HG03575 (cell line): Measurements from ENCODE around the gene RAP2B.
"Not testable (repeated sequence)": the region's sequence is repeated elsewhere in the genome, so short reads cannot be mapped to it uniquely, and the experiment has no call there.

Experiments
- ATAC-seq: cut with Tn5 transposase; IDR thresholded peaks from one replicate; pipeline ENCODE4 v1.9.1; 2021; ENCODE audit not compliant: unreplicated experiment, insufficient number of reproducible peaks, low FRiP score; ENCODE audit errors: extremely low read depth

RAP2B gene

DNA sequence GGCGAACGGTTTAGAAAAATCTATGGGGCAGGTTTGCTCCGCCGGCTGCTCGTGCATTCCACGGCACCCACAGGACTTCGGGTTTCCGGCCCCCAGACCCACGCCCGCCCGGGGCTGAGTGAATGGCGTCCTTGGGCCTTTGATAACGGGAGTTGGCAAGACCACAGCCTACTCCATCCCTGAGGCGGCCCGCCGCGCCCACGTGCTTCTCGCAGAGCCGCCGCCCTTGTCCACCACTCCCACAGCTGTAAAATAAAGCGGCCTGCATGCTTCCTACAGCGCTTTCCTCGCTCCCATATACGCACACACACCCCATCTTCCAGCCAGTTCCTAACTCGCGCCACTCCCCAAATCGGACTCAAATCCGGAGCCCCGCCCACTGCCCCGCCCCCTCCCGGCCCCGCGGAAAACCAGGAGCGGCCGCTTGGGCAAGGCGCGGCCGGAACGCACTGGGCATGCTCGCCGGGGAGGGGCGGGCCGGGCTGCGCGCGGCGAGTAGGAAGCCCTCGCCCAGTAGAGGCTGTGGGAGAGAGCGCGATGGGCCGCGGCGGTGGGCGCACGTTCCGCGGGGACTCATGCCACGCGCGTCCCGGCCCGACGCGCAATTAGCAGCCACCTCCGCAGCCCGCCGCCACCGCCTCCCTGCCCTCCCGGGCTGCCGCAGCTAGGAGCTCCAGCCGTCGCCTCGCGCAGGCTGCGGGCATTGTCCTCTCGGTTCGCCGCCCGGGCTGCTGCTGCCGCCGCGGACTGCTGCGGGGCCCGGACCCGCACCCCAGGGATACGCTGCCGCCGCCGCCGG is at the start of gene RAP2B:
TSS of gene RAP2B (plus strand) at position 513 of the 799 bp plus-strand sequence. CDS start 468 bp downstream, outside the sequence.
- ATAC-seq, result no peak

DNA sequence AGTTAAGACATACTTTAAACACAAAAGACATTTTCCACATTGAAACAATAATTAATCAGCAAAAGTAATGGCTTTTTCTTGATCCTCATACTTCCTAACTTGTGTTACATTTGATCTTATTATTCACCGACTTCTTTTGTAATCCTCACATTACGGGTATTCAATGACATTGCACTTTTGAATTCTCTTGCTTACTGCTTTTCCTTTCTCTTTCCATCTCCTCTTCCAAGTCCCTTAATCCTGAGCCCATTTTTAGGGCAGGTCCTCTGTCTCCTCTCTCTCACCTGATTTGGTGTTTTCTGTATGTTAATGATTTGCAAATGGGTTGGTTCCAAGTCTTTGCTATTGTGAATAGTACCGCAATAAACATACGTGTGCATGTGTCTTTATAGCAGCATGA is 48.5 kb upstream of the RAP2B start:
- ATAC-seq, result no peak

DNA sequence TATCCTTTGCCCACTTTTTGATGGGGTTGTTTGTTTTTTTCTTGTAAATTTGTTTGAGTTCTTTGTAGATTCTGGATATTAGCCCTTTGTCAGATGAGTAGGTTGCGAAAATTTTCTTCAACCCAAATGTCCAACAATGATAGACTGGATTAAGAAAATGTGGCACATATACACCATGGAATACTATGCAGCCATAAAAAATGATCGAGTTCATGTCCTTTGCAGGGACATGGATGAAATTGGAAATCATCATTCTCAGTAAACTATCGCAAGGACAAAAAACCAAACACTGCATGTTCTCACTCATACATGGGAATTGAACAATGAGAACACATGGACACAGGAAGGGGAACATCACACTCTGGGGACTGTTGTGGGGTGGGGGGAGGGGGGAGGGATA is 47.8 kb upstream of the RAP2B start:
- ATAC-seq, result not testable (repeated sequence)

DNA sequence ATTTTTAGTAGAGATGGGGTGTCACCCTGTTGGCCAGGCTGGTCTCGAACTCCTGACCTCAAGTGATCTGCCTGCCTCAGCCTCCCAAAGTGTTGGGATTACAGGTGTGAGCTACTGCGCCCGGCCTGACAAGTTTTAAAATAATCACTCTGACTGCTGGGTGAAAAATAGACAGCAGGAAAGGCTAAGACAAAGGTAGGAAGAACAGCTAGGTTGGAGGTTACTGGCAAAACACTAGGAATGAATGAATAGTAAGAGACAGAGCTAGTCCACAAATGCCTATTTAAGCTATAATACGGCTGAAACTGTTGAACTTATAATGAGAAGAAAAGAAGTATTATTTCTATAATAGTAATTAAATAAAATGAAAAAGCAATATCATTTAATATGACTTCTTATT is 46.7 kb upstream of the RAP2B start:
- no peak for ATAC-seq

DNA sequence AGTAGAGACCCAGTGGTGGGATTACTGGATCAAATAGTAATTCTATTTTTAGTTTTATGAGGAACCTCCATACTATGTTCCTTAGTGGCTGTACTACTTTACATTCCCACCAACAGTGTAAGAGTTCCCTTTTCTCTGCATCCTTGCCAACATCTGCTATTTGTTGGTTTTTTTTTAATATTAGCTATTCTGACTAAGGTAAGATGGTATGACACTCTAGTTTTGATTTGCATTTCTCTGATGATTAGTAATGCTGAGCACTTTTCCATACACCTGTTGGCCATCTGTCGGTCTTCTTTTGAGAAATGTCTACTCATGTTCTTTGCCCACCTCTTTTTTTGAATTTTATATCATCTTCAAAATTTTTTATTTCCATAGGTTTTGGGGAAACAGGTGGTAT is 34.2 kb upstream of the RAP2B start:
- ATAC-seq, result no peak

DNA sequence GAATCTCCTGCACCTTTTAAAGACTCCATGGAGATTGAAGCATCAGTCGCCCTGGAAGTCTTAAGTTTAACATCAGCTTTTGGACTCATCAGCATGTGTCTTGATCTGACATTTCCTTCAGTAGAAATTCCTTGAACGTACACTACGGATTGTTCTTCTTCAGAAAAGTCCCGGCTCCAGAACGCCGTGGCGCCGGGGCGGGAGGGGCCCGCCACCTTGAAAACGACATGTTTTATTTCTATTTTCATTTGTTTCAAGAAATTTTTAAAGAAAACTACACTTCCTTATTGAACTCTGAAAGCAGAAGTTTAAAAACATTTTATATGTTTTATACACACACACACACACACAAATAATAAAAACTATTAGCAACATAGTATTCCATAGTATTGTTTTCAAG is 32.6 kb upstream of the RAP2B start:
- ATAC-seq, result no peak

DNA sequence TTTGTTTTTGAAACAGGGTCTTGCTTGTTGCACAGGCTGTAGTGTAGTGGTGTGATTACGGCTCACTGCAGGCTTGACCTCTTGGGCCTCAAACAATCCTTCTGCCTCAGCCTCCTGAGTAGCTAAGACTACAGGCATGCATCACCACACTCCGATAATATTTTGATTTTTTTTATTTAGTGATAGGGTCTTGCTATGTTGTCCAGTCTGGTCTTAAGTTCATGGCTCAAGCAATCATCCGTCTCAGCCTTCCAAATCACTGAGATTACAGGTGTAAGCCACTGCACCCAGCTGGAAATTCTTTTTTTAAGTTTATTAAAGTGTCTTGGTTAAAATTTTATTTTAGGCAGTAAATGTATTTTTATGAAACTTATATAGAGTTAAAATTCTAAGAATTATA is 32.2 kb upstream of the RAP2B start:
- ATAC-seq, result no peak

DNA sequence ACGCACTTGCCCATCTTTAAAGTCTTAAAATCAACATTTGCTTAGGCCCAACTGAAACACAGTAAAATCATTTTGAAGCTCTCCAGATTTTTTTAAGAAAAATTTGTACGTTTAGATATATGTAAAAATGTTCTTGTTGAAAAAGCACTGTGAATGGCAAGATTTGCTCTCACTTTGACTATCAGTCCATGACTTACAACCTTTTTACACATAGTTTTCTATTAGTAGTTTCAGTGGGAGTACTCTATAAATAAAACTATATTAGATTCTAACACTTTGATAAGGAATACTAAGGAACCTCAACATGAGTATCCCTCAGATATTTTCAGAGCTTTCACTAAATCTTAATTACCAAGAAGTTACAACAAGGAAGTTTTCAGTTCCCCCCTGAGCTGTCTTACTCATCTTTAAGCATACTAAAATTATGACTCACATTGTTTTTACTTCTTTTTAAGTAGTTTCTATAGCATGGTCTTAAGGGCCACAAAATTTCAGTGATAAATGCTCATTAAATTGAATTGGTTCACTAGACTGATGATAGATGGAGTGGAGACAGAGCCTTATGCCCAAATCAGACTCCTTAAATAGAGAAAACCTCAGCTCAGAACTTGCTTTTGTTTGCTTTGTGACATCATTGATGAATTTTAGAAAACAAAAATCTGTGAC is 31.6 kb upstream of the RAP2B start:
- peak; percentile 91 for ATAC-seq

DNA sequence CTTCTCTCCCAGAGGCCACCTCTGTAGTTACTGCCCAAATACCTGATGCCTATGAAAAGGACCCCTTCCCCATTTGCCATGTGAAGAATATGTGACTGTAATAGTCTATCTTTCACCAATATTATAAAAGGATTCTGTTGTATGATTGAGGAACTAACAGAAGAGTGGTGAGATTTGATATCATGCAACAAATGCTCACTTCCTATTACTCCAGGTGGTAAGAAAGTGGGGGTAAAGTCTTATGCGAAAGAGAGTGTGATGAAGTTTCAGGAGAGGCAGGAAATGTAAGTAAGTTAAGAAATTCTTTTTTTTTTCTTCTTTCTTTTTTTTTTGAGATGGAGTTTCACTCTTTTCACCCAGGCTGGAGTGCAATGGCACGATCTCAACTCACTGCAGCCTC is 24.4 kb upstream of the RAP2B start:
- no peak for ATAC-seq

DNA sequence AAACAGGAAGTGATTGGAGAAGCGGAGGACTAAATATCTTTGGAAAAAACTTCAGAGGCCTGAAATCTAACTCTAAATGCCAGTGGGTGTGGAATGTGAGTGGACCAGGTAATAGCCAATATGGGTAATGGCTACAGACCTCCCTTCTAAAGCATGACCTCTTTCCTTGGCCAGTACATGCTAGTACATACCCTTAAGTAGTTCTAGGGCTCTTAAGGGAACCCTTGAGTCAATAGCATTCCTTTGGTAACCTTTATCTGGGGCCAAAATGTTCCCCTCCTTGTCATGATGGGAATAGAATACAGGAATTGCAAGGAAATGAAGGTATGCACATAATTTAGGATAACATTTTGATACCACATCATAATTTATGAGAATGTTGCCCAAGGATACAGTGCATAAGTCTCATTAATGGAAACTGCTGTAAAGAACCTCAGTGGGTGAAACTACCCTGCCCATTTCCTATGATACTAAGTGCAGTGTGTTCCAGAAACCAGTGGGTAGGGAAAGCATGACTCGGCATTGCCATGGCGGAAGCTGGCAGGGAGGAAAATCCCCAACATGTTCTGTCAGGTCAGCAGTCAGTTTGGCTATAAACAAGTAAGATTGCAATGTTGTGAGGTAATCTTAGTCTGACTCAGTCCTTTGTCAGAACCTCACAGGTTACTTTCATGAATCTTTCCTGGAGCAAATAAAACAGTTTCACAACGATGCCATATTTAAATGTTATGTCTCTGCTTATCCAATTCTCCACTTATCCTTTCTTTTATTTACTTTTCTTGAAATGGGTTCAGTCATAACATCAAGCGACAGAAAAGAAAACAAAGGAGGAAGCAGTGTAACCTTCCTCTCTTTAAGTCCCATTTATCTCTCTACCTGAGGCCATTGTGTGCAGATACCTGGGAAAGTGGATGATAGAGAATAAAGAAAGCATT is 23.5 kb upstream of the RAP2B start:
- ATAC-seq, result peak; percentile 75

DNA sequence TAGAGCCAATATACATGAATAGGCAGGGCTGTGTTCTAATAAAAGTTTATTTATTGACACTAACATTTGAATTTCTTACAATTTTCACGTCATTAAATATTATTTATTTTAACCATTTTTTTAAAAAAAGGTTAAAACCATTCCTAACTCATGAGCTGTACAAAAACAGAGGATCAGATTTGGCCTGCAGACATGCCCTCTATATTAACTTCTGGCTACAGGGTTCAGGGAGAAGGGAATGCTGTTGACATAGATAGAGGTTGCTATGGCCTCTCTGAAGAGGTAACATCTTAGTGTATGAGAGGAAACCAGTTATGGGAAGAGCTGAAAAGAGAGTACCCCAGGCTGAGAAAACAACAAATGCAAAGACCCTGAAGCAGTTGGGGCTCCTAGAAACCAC is 19.1 kb upstream of the RAP2B start:
- no peak for ATAC-seq

DNA sequence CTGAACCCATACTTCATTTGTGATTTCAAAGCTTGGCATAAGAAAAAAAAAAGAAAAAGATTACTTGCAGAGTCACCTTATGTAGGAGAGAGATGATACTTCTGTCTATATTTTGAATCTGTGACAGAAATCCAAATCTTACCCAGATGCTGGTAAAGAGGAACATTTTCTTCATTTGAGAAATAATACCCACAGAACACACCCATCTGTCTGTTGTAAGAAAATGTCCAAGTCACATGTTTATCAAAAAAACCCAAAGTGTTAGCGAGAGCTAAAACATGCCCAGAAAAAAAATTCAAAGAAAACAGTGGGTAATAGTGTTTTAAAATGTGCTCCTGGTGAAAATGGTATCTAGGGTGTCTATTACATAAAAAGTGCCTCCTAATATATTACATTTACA is 18.0 kb upstream of the RAP2B start:
- ATAC-seq, result no peak

DNA sequence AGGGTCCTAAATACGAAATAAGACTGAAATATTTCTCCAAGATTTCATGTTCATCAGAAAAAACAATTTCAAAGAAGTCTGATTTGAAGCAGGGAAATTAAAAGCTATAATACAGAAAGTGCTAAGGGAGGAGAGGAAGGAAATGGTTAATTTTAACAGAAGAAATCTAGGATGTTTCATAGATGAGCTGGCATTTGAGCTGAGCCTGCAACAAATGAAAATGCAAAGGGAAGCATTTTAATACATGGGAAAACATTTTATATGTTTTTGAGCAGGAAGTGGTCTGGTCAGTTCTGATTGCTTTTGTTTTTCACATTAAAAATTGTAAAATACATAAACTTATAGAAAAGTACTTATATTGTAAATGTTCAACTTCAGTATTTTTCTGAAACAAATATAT is 17.2 kb upstream of the RAP2B start:
- no peak for ATAC-seq

DNA sequence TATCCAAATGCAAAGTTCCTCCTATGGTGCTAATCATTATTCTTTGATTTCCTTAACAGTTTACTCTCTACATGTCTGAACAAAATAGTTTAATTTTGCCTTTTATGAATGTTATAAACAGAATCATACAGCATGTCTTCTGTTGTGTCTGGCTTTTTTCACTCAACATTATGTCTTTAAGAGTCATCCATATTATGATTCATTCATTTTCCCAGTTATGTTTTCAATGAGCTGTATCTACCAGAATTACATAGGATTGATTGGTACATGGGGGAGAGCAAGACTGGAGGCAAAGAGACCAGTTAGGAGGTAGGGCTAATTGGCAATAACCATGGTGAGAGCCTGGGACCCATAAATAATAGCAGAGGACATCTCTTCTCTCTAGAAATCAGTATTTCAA is 16.6 kb upstream of the RAP2B start:
- no peak for ATAC-seq

DNA sequence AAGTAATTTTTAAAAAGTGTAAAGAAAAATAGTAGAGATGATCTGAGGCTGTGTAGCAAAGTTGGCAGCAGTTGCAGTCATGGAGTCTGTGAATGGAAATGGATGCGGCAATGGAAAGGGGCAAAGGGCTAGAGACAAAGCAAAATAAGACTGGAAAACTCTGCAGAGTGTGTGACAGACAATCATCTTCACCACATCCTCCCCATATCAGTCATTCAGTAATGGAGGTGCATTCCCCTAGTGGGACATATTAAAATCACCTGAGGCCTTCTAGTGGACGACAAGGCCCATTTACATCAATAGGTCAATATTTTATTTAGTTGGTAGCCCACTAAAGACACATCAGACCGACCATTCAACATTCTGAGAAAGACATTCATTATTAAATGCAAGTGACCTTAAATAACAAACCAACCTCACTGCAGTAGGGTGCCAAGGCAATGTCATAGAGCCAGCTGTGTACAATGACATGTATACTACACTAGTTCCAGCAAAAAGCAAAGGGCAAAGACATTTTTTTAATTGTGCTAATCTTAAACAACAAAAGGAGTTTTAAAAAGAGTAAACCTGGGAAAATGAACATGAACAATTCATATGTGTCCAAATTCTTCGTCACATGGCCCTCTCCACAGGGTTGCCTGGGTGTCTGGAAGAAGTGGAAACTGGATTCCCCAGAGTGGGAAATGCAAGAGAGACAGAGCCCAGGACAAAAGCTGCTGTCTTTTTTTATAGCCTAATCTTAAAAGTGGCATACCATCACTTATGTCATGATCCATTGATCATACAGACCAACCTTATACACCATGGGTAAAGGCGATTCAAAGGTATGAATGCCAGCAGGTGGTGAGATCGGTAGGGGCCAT is 15.6 kb upstream of the RAP2B start:
- ATAC-seq, result no peak

DNA sequence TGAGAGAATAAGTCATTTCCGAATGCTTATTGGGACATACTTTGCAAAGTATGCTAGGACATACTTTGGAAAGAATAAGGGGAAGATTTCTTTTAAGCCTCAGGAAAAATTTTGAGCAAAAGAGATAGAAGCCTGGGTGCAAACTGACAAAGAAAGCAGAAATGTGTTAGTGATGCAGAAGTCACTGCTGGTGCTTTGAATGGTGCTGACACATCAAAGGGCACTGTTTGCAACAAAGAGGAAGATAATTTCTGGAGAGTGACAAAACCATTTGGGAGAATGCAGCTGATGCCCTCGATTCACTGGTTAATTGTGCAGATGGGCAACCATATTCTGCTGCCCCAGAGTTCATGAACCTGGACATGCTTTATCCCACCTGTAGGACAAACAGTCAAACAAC is 11.0 kb upstream of the RAP2B start:
- no peak for ATAC-seq

DNA sequence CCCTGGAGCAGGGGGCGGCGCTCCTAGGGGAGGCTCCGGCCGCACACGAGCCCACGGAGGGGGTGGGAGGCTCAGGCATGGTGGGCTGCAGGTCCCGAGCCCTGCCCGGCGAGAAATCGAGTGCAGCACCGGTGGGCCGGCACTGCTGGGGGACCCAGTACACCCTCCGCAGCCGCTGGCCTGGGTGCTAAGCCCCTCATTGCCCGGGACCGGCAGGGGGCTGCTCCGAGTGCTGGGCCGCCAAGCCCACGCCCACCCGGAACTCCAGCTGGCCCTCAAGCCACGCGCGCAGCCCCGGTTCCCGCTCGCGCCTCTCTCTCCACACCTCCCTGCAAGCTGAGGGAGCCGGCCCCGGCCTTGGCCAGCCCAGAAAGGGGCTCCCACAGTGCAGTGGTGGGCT is 6.2 kb upstream of the RAP2B start:
- not testable (repeated sequence) for ATAC-seq

DNA sequence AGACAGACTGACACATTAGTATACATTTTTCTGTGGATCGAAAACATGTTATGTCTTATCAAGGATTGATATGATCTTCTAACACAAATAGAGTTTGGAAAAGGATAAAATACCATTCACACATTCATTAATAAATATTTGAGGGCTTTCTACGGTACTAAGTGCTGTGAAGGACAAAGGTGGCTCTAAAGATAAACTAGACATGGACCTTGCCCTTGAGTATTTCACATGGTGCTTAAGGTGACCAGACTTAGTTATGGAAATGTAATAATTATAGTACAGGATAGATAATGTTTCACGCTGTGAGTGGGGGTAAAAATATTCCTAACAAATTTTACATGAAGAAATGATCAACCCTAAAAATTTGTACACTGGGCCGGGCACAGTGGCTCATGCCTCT is 3.8 kb upstream of the RAP2B start:
- ATAC-seq, result no peak
